HuH-7.5 (cell line): ENCODE results near the gene PI4K2A.

Source experiments
- DNase-seq: peaks from one replicate; pipeline ENCODE4 v3.0.0; 2011; ENCODE audit warnings: low spot score

Gene PI4K2A

GRCh38 chr10:97640174-97640867, at the start of gene PI4K2A:
Gene PI4K2A, plus strand, starts transcription at chr10:97640671. Its CDS starts 72 bp downstream, at chr10:97640743.
- peak; percentile 94 for DNase-seq

- DNase-seq = no peak
Measured at GRCh38 chr10:97590748-97591495, 49.5 kb upstream of the PI4K2A start.

GRCh38 chr10:97593421-97593820, 47.0 kb upstream of the PI4K2A start:
- DNase-seq = no peak

DNA sequence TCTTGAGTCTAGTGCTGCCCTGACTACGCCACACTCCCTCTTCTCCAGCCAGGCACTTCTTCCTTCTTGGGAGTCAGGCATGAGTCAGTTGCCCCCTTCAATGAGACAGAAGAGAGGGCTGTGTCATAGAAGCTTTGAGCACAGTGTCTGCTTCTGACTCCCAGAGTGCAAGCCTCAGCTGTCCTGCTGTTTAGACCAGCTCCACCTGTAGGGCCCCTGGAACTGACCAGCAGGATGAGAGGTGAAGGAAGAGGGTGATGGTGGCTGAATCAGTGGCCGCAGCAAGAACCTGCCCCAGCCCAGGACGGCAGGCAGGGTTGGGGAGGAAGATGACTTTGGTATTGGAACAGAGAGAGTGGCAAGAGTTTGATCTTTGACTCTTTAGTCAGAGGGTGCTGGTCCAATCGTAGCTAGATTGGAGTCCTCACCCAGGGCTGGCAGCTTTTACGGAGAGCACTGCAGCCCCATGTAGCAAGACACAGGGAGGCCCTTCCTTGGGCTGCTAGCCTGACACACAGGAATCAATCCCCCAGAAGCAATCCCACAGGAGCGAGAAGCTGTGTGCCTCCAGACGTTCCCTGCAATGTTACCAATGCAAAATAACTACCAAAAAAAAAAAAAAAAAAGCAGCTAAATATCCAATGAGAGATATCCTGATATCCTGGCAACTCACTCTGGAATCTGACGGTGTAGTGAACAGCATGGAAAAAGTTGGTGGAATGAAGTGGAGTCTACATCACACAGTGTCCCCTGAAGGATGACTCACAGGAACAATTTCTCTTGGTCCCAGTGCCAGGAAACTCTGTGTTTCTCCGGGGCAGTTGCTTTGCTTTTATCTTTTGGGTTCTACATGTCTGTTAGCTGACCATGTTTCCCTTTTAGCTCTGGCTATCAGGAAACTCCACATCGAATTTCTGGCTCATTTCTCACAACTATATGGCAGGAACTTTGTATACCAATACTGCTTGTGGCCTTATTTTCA, 44.1 kb upstream of the PI4K2A start:
- no peak for DNase-seq

- DNase-seq = no peak
Measured at GRCh38 chr10:97597778-97598177, 42.7 kb upstream of the PI4K2A start.

DNA sequence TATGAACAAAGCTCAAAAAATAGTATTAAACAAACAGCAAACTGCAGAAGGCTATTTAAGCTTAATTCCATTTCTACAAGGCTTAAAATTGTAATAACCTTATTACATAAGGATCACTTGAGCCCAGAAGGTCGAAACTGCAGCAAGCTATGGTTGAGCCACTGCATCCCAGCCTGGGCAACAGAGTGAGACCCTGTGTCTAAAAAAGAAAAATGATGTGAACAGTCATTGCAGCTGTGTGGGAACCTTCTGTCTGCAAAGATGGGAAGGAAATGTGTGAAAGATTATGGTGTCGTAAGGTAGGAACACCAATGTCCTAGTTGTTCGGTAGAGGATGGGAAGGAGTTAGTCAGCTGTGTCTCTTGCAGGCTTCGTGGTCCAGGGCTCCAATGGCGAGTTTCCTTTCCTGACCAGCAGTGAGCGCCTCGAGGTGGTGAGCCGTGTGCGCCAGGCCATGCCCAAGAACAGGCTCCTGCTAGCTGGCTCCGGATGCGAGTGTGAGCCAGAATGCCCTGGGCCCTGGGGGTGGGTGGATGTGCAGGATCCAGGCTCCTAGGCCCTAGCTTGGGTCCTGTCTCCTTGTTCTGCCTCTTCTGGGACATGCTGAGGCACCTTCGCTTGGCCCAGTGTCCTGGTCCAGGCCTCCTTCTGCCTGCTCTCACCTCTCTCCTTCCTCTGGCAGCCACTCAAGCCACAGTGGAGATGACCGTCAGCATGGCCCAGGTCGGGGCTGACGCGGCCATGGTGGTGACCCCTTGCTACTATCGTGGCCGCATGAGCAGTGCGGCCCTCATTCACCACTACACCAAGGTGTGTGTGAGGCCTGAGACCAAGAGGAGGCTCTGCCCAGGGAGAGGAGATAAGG, 41.8 kb upstream of the PI4K2A start:
- DNase-seq = no peak

GRCh38 chr10:97599272-97599619, 41.2 kb upstream of the PI4K2A start:
- DNase-seq = no peak

DNA sequence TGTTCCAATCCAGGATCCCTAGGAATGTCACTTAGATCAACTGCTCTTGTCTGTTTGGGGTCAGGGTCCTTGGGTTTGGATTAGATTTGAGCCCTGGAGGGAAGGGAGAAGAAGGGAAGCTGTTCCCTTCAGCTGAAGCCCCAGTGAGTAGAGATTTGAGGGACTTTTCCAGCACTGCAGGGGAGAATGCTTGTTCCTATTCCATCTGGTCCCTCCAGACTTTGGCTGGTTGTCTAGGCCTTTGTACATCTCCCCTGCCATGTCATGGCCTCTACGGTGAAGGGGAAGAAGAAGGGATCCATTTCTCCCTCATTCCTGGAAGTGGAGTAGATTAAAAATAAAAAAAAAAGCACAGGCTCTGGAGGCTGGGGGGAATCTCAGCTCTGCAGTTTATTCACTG, 39.9 kb upstream of the PI4K2A start:
- no peak for DNase-seq

DNA sequence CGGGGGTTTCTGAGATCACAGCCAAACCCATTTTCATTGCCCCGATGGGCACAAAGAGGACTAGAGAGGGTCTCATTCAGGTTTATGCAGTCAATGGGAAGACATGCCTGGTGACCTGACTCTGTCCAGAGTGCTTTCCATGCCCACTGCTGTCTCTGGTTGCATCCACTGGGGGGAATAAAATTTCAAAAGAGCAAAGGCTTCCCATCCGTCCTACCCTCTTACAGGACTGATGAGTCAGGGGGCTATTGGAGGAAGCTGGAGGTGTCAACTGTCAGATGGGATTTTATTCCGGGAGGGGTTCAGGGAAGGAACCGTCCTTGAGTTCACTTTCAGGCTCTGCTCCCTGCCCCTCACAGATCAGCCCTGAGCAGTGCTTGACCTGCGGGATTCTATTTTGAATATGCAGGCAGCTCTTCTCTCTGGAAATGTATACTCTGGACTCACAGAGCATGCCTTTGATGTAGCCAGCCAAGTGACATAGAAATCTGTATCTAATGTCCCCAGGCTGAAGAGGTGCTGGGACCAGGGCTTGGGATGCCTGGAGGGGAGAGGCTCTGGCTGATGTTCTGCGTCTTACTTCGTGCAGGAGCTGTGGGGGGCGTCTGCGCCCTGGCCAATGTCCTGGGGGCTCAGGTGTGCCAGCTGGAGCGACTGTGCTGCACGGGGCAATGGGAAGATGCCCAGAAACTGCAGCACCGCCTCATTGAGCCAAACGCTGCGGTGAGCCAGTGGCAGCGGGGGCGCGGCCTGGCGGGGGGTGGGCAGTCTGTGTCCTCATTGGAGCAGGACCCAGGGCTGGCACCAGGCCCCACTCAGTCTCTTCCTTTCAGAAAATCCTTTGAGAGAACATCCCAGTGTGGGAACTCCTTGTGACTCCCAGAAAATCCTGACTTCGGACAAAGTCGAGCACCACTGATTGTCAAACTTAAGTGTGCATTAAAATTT, 38.9 kb upstream of the PI4K2A start:
- DNase-seq = no peak

- no peak for DNase-seq
Measured at GRCh38 chr10:97607095-97607636, 33.3 kb upstream of the PI4K2A start.

GRCh38 chr10:97608991-97609561, 31.4 kb upstream of the PI4K2A start:
- no peak for DNase-seq

GRCh38 chr10:97611473-97611872, 29.0 kb upstream of the PI4K2A start:
- no peak for DNase-seq

- peak; percentile 46 for DNase-seq
Measured at GRCh38 chr10:97612386-97612785, 28.1 kb upstream of the PI4K2A start.

DNA sequence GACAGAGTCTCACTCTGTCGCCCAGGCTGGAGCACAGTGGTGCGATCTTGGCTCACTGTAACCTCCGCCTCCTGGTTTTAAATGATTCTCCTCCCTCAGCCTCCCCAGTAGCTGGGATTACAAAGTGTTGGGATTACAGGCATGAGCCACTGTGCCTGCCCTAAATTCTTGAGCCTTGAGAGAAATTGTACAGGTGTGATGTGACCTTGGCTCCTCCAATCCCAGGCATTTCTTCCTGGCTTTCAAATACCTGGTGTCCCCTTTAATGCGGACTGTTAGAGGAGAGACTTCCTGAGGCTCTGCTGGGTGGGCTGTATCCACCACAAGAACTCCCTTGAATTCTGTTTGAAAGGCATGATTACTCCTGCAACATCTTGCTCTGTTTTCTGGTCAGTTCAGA, 22.2 kb upstream of the PI4K2A start:
- no peak for DNase-seq

- no peak for DNase-seq
Measured at GRCh38 chr10:97618733-97619132, 21.7 kb upstream of the PI4K2A start.

DNA sequence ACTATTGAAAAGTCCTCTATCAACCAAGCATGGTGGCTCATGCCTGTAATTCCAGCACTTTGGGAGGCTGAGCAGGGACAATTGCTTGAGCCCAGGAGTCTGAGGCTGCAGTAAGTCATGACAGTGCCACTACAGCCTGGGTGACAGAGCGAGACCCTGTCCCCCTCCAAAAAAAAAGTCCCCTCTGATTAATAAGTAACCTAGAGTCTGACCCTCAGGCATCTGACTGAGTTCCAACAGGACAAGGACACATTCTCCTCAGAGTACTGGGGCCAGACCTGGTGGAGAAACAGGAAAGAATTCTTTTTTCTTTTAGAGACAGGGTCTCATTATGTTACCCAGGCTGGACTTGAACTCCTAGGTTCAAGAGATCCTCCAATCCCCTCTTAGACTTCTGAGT, 17.2 kb upstream of the PI4K2A start:
- DNase-seq = no peak

DNA sequence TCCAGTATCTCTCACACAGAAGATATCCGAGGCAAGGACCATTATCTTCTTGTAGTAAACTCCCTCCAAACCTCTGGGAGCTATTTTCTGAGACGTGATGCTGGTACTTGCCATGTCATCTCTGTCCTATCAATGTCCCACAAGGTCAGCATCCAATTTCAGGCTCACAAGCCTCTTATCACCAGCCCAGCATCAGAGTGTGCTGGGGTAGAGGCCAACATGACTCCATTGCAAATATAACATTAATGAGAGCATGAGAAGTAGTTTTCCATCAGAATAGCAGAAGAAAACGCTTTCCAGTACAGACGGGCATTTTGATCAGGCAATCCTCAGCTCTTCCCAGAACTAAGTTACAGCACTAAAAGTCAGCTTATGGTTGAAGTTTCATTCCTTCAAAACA, 12.7 kb upstream of the PI4K2A start:
- no peak for DNase-seq

- no peak for DNase-seq
Measured at GRCh38 chr10:97628228-97628627, 12.2 kb upstream of the PI4K2A start.

DNA sequence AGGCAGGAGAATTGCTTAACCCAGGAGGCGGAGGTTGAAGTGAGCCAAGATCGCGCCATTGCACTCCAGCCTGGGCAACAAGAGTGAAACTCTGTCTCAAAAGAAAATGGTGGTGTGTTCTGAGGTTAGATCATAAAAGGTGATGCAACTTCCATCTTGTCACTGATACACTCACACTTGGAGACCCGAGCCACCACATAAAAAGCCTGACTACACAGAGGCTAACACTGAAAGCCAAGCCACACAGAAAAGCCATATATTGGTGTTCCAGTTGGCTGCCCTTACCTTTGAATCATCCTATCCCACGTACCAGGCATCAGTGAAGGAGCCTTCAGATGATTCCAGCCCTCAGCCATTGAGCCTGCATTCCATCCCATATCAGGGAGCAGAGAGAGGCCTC, 11.2 kb upstream of the PI4K2A start:
- DNase-seq = no peak

GRCh38 chr10:97631098-97631497, 9.4 kb upstream of the PI4K2A start:
- no peak for DNase-seq
